ENCODE data around the gene CBLN3.

The CBLN3 gene

DNA sequence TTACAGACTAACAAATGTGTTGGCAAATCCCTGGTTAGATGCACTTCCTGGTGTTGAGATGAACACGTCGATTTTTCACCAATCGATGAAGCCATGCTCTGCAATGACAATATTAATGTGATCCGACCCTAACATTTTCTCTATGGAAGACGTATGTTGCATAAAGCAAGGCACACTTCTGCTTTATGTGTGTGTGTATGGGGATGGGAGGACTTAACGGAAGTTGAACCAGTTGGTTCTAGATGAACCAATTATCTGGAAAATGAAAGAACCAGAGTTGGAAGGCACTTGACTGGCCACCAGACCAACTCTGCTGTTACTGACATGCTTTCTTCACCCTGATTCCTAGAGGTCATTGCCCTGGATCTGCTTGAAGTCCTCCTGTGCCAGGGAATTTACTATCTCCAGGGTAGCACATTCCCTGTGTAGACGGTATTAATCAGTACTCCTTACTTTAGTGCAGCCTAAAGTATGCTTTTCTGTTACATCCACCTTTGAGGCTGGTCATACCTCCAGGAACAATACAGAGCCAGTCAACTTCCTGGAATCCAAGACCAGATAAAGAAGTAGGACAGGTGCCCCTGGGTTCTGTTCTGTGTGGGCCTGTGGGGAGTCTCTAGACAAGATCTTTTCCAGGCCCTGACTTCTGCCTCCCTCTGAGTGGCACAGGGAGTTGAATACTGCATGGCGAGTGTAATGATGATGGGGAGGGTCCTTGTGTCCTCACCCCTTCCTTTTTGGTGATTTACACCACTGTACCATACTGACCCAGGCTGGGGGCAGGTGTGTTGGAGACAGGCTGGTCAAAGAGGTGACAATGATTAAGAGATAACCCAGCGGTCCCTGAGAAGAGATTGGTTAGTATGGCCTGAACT is 9.0 kb upstream of the CBLN3 start:
- no peak for DNase-seq

DNA sequence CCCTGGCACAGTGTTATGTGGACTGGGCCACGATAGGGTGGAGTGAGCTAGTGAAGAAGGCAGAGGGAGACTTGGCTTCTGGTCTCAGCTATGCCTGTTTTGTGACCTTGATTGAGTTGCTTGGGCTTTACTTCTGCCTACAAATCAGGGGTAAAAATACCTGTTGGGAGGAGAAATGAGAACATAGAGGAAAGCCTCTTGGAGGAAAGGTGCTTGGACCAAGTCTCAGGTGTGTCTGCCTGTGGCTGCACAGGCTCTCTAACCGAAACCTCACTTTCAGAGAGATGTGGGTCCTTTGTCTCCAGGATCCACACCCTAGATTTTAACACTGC is 8.2 kb upstream of the CBLN3 start:
- no peak for DNase-seq

DNA sequence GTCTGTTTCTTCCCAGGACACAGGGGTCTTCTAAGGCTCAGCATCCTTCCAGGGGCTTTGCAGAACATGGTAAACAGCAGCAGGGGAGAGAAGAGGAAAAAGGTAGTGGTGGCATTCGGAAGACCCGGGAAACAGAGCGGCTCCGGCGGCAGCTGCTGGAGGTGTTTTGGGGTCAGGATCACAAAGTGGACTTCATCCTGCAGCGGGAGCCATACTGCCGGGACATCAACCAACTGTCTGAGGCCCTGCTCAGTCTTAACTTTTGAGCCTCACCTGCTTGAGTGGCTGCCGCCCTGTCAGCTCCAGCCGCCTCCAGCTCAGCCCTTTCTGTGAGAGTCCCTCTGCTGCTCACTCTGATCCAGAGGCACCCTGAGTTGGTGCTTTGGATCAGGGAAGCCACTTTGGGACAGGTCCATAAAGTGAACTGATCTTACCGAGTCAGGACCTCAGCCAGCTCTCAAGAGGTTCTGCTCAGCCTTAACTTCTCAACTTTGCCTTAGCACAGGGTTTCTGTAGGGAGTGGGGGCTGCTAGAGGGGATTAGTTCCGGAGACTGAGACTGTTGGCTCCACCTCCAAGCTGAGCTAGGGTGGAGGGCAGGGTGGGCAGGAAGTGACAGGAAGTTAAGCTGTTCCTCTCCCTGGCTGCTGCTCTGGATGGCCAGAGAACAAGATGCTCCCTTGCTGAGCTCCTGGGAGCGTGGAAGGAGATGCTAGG is 7.7 kb upstream of the CBLN3 start:
- peak; percentile 12 for DNase-seq

DNA sequence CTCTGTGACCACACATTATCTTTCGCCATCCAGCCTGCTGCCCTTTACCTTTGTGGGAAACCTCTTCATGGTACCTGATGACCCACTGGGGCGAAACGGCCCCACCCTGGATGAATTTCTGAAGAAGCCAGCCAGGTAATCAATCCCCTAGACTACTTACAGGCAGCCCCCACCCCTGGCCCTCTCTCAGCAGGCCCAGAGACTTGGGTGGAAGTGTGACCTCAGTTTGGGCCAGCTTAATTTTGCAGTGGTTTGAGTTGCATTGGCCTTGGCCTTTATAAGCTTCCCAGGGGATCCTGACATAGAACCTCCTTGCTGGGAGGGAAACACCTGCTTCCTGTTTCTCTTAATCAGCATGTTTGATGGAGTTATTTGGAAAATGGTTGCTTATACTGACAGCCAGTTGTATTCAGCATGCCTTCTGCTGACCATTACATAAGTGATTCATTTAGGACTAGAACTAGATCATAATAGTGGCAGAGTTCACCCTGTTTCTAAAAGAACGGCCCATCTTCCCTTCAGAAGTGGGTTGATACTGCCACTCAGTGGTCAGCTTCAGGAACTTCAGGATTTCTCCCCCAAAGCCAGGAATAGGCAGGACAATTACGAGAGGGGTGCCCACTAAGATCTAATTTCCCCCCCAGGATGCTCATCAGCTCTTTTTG is 7.0 kb upstream of the CBLN3 start:
- peak; percentile 42 for DNase-seq

DNA sequence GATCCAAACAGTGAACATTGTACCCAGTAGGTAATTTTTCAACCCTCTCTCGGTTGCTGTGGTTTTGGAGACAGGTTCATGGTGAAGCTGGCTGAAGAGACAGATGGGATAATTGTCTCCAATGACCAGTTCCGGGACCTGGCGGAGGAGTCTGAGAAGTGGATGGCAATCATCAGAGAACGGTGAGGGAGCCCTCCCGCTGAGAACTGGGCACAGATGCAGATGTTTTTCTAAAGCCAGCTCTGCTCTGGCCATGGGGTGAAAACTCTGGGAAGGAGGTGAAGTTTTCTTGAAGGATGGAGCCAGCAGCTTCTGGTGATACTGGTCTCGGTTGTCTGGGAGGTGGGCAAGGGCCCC is 6.5 kb upstream of the CBLN3 start:
- no peak for DNase-seq

DNA sequence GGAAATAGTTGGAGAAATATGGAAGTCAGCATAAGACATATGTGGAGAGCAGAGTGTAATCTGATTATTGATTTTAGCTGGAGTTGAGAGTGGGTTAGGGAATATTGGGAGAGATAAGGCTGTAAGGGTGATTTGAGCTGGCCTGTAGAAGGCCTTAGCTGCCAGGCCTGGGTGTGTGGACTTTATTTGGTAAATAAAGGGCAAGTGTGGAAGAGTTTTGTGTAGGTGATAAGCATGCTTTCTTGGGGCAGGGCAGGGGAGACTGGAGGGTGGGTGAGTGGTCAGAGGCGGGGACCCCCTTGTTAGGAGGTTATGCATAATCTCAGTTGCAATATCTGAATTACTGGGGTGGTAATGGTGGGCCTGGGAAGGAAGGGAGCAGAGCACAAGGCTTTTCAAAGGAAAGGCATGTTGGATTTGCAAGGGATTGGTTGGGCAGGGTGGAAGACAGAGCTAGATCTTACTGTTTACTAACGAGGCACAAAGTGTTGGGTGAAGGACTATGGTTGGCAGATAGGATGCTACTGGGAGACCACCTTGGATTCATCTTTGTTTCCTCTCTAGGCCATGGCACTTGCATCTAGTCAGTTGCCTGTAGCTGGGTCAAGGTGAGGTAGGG is 5.8 kb upstream of the CBLN3 start:
- no peak for DNase-seq

DNA sequence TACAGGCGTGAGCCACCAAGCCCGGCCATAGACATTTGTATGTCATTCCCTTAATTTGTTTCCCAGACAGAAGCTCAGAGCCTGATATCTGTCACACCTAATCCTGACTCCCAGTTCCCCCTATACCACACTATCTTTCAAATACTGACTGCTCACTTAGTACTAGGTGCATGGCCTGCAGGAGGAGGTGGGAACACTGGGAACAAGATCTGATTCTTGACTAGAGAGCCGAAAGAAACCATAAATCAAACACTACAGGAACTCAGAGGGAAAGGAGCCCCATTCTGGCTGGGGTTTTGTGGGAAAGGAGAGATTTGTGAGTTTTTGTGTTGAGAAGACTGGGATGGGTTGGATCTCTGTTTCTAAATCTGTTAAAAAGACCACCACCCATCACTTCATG is 5.2 kb upstream of the CBLN3 start:
- DNase-seq, result no peak

DNA sequence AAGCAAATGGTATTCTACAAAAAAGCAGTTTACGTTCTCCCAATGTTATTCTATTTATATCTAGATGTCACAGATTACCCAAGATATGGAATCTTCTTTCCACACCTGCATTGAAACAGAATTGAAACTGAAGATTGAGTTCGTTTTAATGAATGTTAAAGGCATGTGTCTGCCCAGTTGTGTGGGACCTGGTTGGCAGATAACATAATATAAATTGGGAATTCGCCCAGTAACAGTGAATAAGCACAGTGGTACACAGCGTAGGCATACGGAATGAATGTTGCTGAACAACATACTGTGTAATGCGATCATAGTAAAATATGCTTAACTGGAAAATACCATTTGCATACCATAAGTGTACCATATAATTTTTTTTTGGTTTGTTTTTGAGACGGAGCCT is 4.6 kb upstream of the CBLN3 start:
- DNase-seq, result no peak

DNA sequence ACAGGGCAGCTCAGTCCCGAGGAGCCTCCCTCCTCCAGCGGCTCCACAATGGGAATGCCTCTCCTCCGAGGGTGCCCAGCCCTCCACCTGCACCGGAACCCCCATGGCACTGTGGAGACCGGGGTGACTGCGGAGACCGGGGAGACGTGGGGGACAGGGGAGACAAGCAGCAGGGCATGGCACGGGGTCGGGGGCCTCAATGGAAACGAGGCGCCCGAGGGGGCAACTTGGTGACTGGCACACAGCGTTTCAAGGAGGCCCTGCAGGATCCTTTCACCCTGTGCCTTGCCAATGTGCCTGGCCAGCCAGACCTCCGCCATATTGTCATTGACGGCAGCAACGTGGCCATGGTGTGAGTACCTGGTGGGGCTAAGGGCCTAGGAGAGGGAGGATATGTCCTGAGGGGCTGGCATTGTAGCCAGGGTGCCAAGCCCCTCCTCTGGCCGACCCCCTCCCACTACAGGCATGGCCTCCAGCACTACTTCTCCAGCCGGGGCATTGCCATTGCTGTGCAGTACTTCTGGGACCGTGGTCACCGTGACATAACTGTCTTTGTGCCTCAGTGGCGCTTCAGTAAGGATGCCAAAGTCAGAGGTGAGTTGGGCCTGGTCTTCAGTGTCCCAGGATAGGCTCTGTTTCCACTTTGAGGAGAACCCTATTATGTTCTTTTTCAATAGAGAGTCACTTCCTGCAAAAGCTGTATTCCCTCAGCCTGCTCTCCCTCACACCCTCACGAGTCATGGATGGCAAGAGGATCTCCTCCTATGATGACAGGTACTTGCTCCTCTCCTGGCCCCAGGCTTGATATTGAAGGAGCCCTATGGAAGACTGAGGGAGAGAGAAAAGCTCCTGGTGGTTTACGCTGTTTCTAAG is 3.0 kb upstream of the CBLN3 start:
- no peak for DNase-seq

DNA sequence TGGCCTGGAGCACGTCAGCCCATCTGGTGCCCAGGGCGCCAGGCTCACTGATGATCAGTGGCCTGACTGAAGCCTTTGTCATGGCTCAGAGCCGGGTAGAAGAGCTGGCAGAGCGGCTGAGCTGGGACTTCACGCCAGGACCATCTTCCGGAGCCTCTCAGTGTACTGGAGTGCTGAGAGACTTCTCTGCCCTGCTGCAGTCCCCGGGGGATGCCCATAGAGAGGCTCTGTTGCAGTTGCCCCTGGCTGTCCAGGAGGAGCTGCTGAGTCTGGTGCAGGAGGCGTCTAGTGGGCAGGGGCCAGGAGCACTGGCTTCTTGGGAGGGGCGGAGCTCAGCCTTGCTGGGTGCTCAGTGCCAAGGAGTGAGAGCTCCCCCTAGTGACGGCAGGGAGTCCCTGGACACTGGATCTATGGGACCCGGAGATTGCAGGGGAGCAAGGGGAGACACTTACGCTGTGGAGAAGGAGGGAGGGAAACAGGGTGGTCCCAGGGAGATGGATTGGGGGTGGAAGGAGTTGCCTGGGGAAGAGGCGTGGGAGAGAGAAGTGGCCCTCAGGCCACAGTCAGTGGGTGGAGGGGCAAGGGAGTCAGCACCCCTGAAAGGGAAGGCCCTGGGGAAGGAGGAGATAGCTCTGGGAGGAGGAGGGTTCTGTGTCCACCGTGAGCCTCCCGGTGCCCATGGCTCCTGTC is 2.2 kb upstream of the CBLN3 start:
- DNase-seq, result peak; percentile 96

DNA sequence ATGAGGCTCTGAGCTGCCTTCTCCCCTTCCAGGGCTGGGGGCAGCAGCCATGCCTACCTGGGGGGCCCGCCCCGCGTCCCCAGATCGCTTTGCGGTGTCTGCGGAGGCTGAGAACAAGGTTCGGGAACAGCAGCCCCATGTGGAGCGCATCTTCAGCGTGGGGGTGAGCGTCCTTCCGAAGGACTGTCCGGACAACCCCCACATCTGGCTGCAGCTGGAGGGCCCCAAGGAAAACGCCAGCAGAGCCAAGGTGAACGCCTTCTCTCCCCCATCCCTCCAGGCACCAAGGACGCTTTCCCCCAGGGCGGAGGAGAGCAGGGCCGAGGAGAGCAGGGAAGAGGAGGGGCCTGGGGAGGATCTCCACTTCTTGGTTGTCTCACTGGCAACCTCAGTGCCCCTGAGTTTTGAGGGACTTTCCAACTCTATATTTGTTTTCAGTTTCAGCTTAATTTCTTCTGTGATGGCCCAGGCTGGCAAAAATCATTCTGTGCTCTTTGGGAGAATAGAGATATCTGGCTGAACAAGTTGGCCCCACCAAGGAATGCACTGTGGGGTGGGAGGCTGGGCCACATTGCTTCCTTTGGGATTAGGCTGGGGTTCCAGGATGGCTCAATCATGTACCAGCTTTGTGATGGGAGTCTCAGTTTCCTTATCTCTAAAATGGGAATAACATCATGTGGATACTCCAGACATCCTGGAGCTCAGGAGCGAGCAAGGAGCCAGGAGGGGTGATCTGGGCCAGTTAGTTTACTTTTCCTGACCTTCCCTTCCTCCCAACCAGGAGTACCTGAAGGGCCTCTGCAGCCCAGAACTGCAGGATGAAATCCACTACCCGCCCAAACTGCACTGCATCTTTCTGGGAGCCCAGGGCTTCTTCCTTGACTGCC is 1.5 kb upstream of the CBLN3 start:
- peak; percentile 85 for DNase-seq

DNA sequence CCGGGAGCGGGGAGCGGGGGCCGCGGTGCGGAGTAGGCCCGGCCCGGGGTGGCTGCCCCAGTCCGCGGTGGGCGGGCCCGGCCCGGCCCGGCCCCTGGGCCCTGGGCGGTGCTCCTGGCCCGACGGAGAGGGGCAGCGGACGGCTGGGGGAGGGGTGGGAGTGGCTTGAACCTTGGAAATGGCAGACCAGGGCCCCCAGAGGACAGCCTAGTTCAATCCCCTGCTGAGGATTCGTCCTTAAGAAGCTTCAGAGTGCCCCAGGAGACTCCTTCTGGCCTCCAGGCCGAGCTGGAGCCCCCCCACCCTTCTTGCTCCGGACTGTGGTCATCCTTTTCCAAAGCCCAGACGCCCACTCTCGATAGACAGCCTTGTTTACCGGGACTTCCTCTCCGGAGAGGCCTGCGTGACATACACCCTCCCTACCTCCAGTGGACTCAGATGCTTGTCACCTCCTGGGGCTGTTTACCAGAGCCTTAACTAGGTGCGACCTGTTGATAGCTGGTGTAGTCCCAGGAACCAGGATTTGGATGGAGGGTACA is 744 bp upstream of the CBLN3 start:
- peak; percentile 77 for DNase-seq

DNA sequence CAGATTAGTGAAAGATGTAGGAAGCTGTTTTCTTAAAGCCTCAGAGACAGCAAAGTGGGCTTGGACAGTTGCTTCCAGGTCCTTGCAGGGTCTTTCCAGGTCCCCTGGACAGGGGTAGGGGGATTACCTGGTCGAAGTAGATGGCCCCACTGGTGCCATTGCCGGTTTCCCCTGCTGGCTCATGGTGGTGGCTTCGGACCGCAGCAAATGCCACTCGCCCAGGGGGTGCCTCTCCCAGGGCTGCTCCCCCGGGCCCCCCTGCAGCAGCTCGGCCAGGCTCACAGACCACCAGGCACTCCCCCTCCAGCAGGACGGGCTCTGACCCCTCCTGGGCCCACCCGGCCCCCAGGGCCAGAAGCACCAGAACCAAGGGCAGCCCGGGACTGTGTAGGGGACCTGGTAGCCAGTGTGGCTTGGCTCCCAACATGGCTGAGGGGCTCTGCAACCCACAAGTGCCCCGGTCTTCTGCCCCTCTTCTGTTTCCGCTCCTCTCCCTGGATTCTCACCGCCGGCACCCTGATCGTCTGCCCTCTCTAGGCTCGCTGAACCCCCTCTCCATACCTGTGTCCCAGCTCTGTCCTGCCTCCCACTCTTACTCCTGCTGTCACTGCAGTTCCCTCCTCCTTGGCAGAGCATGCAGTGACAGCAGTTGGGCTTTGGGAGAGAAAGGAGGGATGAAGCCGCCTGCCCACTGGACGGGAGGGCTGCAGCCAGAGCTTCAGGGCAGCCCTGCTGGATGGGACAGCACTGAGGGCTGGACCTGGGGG is 657 bp downstream of the CBLN3 start:
- peak; percentile 6 for DNase-seq

DNA sequence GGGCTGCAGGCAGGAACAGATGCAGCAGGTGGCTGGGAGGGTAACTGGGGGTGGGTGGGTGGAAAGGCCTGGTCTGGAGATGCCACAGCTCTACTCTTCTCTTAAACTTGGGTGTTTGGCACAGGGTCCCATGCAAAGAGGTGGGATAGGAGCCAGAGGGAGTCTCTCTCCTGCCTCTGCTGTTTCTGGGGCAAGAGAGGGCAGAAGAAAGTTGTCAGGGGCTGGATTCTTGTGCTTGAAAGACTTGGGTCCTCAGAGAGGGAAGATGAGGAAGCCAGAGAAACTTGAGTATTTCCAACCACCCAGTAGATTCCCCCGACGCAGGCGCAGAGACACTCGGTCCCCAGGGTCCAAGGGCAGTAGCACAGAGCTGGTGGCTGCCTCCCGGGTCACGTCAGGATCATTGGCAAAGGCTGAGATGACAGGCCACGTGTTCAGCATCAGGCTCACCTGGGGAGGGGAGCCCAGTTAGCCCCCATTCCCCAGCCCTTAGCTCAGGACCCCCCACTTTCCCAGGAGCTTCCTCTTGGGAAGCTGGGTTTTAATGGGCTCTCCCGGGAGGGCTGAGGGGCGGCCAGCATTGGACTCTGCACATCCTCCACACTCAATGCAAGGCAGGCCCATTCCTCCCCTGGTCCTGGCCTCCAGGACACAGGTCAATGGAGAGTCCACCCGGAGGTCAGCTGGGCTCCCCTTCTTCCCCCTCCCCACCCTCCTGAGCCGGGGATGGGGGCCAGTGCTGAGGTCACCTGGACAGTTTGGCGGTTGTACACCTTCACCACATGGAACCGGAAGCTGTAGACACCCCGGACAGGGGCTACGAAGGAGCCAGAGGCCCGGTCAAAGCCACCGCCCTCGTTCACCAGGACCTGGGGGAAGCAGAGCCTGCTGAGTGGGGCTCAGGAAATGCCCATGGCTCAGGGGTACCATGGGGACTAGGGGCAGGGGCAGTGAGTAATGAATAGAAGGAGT is 1.6 kb downstream of the CBLN3 start:
- no peak for DNase-seq

DNA sequence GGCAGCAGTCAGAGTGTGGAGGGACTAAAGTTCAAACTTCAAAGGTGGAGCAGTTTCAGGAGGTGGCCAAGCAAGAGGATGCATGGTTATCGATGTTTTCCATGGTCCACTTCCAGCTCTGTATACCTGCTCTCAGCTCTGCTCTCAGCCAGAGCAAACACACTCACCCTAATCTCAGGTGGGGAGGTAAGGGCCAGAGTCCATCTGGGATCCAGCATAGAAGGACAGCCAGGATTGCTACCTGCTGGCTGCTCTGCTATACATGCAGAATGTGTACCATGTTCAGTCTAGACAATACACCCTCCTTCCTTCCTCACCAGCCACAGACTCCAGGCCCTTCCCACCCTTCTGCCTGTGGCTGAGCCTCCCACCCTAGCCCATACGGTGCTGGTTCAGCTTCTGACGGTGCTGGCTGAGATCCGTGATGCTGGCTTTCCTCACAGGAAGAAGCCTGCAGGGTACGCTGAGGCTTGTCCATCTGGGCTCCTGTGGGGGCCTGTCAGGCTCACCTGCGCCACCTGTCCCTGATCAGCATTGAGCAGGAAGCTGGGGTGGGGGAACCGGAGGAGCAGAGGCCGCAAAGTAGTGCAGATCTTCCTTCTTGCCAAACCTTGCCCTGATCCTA is 2.4 kb downstream of the CBLN3 start:
- peak; percentile 18 for DNase-seq

DNA sequence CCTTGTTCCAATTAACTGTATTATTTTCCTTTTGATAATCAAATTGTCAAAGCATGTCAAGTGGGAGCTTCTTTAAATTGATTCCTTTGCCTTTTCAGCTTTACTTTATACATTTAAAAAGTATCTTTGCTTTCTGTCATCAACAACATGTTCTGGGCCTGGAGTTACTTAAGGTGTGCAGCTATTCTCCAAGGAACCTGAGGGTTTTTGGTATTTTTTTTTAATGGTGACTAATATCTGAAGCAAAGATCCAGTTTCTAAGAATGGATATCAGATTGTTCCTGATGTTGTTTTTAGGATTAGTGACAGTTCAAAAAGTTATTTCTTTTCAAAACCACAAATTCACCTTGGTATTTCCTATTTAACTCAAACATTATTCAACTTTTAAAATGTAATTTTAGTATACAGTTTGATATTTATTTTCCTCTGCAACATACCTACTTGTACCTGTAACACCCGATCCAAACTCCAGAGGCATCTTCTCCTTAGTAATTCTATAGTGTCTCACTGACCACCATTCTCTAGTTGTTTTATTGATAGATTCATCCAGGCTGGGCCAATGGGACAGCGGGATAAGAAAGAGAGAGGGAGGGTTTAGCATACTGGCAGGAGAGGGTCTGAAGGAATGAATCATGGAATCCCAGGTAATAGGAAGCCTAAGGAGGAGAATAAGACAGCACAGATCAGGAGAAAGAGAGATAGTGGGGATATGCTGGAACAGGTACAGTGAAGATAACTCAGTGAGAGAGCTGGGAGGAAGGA is 3.1 kb downstream of the CBLN3 start:
- DNase-seq, result no peak

DNA sequence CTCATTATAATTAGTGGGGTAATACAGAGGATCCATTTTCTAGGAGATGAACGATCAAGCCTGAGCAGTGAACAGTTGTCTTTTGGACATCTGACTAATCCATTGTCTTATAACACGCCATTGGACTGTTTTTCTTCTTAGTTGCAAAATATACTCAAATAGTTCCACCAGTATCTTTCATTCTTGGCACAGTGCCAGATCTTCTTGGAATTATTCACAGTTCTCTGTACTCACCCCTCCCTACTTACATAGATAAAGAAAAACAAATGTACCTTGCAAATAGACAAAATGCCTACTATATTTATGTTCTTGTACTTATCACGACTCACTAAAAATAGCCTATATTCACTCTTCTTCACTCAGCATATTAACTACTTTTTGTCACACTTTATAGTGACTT is 3.8 kb downstream of the CBLN3 start:
- DNase-seq, result no peak

Data from stimulated activated CD4-positive, alpha-beta T cell treated with anti-CD3 and anti-CD28 coated beads, Interleukin-15, amount 100 ng/mL, for 24 hours (primary cell).